ENCODE results near the gene RAPGEF4.

The RAPGEF4 gene

GRCh38 chr2:172735582-172736423, at the start of gene RAPGEF4:
Gene RAPGEF4, plus strand, starts transcription at chr2:172735845. Its CDS starts 139 bp downstream, at chr2:172735984.
- DNase-seq (ENCODE audit: low read depth, low spot score): no peak

GRCh38 chr2:172693037-172693436, 42.6 kb upstream of the RAPGEF4 start:
- peak; percentile 59 for DNase-seq (ENCODE audit: low read depth, low spot score)

GRCh38 chr2:172693529-172694455, 41.9 kb upstream of the RAPGEF4 start:
- DNase-seq (ENCODE audit: low read depth, low spot score): no peak

GRCh38 chr2:172697296-172697695, 38.3 kb upstream of the RAPGEF4 start:
- DNase-seq (ENCODE audit: low read depth, low spot score): no peak

GRCh38 chr2:172698041-172698863, 37.4 kb upstream of the RAPGEF4 start:
- DNase-seq (ENCODE audit: low read depth, low spot score): no peak

- DNase-seq (ENCODE audit: low read depth, low spot score): no peak
These were observed 34.4 kb upstream of the RAPGEF4 start for GRCh38 chr2:172701250-172701649.

GRCh38 chr2:172702451-172702850, 33.2 kb upstream of the RAPGEF4 start:
- no peak for DNase-seq (ENCODE audit: low read depth, low spot score)

GRCh38 chr2:172704072-172704936, 31.3 kb upstream of the RAPGEF4 start:
- no peak for DNase-seq (ENCODE audit: low read depth, low spot score)

GRCh38 chr2:172705352-172705751, 30.3 kb upstream of the RAPGEF4 start:
- no peak for DNase-seq (ENCODE audit: low read depth, low spot score)

DNA sequence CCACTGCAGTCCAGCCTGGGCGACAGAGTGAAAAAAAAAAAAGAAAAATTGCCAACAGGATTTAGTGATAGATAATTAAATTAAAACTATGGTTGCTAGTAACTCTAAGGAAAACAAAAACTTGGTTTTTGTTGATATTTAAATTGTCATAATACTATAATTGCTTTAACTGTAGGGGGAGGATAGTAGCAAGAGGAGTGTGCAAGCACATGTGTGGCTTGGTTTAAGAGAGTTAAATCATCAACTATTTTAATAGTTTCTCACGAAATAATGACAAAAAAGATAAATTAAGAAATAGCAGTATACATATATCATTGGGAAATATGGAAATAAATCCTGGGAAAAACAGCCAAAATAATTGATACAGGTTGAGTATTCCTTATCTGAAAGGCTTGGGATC, 27.4 kb upstream of the RAPGEF4 start:
- no peak for DNase-seq (ENCODE audit: low read depth, low spot score)

DNA sequence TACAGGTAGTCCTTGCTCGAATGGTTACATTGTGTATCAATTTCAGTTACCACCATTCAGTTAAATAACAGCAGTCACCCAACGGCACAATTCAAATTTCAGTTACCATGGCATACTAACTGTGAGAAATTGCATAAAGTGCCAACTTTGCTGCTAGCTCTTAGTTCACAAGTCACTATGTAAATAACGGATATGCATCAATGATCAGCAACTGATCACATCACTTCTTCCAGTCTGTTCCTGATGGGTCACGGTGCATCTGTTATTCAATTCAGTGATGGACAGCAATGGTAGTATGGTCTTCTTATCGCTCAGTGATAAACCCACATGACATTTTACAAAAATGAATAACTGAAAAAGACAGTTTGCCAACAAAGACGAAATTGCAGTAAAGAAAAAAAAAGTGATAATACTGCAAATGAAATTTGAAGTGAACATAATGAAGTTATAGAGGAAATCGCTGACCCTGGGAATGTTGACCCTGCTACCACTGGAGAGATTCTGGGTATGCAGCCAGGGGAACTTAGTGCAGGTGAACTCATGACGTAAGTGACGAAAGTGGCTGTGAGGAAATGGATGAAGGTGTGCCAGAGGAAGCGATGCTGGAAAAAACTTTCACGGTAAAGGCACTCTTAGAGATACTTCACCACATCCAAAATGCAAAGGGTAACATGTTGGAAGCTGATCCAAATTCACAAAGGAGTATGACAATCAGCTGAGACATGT, 25.9 kb upstream of the RAPGEF4 start:
- no peak for DNase-seq (ENCODE audit: low read depth, low spot score)

DNA sequence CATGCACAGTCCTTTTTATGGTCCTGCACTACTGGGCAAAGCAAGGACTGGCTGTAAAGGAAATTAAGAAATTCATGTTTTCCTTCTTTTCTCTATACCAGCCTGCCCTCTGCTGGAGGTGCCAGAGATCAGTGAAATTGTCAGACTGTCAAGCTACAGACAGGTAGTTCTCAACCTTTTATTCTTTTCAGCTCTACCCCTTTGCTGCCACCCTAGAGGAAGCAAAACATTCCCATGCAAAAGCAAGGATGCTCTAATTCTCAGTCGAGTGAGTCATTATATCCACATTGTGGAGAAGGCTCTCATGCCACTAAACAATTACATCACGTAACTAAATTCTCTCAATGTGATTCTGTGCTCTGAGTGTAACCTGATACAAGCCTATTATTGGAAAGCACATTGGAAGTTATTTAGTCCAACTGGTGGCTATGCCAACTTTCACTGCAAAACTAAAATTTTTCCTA, 25.0 kb upstream of the RAPGEF4 start:
- no peak for DNase-seq (ENCODE audit: low read depth, low spot score)

- no peak for DNase-seq (ENCODE audit: low read depth, low spot score)
These were observed 24.5 kb upstream of the RAPGEF4 start for GRCh38 chr2:172711110-172711509.

DNA sequence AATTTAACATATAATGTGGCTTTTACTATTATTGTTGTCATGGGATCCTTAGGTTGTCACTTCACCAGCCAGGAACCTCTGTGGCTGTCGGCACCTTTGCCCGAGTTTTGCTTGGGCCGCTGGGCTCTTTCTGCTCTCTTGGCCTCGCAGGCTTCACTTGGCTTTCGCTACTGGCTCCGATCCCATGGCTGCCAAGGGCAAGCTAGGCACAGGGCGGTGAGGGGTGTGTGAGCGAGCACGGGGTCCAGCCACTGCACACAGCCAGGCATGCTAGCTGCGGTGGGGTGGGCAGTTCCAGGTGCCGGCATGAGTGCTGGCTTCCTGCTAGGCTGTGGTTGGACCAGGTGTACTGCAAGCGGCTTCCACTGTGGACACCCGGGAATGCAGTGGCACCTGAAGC, 23.4 kb upstream of the RAPGEF4 start:
- DNase-seq (ENCODE audit: low read depth, low spot score): no peak

- DNase-seq (ENCODE audit: low read depth, low spot score): no peak
These were observed 22.2 kb upstream of the RAPGEF4 start for GRCh38 chr2:172713365-172713875.

DNA sequence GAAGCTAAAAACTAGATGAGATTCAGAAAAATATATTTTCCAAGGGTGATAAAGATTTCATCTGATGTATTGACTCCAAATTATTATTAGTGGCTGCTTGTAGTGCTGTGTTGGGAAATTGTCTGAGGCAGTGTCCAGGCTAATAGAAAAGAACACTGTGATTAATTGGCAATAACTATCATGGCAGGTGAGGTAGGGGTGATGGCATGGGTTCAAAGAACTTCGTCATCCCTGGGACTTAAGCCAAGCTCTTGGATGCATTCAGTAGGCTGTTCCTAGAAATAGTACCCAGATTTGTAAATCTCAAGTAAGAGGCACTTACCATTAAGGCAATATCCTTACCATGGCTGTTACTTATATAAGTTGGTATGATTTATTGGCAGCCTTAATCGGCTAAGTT, 13.2 kb upstream of the RAPGEF4 start:
- DNase-seq (ENCODE audit: low read depth, low spot score): no peak

DNA sequence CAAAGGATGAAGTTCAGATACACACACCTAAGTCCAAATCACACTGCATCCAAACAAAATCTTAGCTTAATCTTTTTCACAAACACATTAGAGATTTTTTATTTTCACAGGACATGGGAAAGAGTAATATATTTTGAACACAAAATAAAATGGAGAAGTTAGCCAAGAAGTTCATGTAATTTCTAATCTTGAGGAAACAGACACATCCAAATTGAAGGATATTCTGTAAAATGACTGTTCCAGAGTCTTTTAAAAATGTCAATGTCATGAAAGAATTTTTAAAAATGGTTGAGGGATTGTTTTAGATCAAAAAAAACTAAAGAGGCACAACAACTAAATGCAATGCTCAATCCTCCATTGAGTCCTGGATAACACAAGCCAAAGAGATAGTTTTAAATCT, 12.4 kb upstream of the RAPGEF4 start:
- DNase-seq (ENCODE audit: low read depth, low spot score): no peak

DNA sequence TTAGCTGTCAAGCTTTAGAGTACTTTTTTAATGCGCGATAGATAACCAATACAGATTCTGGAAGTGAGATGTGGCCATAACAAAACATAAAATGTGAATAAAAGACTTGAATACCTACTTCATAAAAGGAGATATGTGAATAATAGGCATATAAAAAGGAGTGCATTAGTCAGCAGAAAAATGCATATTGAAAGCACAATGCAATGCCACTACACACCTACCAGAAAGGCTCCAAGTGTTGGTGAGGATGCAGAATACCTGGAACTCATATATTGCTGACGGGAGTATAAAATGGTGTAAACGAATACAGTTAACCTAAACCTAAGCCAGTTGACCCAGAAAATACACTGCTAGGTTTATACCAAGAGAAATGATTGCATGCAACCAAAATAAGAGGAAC, 10.9 kb upstream of the RAPGEF4 start:
- no peak for DNase-seq (ENCODE audit: low read depth, low spot score)

DNA sequence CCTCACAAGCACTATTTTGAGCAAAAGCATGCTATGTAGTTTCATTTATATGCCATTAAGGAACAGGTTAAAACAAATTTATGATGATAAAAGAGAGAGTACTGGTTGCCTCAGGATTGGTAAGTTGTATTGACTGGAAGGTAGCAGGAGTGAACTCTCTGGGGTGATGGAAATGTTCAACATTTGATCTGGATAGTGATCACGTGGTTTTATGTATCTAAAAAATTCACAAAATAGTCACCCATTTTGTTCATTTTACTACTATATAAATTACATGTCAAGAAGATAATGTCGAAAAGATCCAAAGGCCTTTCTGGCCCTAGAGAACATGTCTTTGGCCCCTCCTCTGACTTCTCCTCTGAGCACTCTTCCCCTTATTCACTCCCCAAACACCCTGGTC, 10.4 kb upstream of the RAPGEF4 start:
- no peak for DNase-seq (ENCODE audit: low read depth, low spot score)

DNA sequence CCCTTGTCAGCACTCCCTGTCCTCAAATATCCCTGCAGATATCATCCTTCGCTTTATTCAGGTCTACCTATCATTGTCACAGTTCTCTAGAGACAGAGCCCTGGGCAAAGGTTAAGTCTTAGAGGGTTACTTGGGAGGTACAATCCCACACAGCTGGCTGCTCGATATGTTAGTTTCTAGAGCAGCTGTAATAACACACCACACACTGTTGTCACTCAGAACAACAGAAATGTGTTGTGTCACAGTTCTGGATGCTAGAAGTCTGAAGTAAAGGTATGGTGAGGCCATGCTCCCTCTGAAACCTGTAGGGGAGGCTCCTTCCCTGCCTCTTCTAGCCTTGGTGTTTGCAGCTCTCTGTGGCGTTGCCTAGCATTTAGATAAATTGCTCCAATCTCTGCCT, 9.9 kb upstream of the RAPGEF4 start:
- no peak for DNase-seq (ENCODE audit: low read depth, low spot score)

Measured in smooth muscle cell of the brain vasculature (primary cell).